ENCODE results near the gene PON1.

Gene PON1

DNA sequence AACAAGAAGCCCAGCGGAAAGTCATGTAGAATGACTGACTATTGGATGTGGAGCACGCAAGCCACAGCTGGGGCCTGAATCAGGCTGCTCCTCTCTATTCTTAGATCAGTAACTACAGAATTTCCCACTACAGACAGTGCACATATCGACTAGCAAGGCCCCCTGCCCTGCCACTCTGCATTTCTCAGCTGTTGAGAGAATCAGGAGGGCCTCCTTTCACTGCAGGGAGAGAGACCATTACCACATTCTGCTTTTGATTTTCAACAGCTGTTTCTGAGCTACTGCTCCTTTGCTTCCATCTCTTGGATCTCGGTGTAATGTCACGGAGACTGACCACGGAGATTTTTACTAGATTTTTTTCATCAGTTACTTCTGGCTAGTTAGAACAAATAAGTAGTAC is 73.8 kb downstream of the PON1 start:
- no peak for DNase-seq

Data from stimulated activated CD4-positive, alpha-beta T cell treated with anti-CD3 and anti-CD28 coated beads, Interleukin-12 subunit alpha, Interleukin-12 subunit beta, amount 100 ng/mL, for 4 hours (primary cell).